K562 (cell line): Measurements from ENCODE around the gene HSPA1B. TPM values are rescaled to one million over a fixed set of nuclear protein-coding genes. Genes with fewer than 3 reads are reported as not detected.

ENCODE experiments used
- CXXC5 ChIP-seq: fragments of 250-450 bp; sonication (Bioruptor Pico); IDR thresholded peaks from 2 replicates; pipeline ENCODE4 v1.8.0; 2022; ENCODE audit warnings: inconsistent platforms, mild to moderate bottlenecking, moderate library complexity
- SMAD2 ChIP-seq: fragments of 150-350 bp; IDR thresholded peaks from 2 replicates; pipeline ENCODE4 v1.6.1; 2014; ENCODE audit warnings: low read depth, mild to moderate bottlenecking, low read length
- ZNF134 ChIP-seq: fragments of 250-450 bp; sonication (Bioruptor Pico); conservative IDR thresholded peaks from 2 replicates; pipeline ENCODE4 v1.4.0; 2020
- ZNF146 ChIP-seq: IDR thresholded peaks from one replicate; pipeline ENCODE4 v1.6.1; 2018; ENCODE audit warnings: missing compliant biosample characterization; ENCODE audit not compliant: unreplicated experiment
- ZNF785 ChIP-seq: fragments of 250-450 bp; sonication (Bioruptor Pico); IDR thresholded peaks from 2 replicates; pipeline ENCODE4 v1.4.0; 2020; ENCODE audit warnings: mild to moderate bottlenecking
- polyA plus RNA-seq, 8 experiments: library from polyadenylated mRNA; depleted of rRNA in 4 of 8; stranded (reverse) in 5 of 8; unstranded in 3 of 8; fragments of >200 nt; fragmentation: Nextera tagmentation in 2 of 8; fragmentation: Illumina TruSeq in 1 of 8; extraction: Ambion mirVana in 2 of 8; extraction: Trizol in 1 of 8; gene quantifications; 2 replicates each; pipeline versions ENCODE4 v1.2.1 to v1.2.3, GENCODE V29; 2011 to 2014; ENCODE audit warnings: inconsistent platforms in 1 of 8, missing spikeins in 1 of 8
- total RNA-seq, 7 experiments: library from RNA; depleted of rRNA in 6 of 7; stranded (reverse); fragments of >200 nt in 6 of 7; fragmentation: Illumina TruSeq in 2 of 7; extraction: Trizol in 2 of 7; gene quantifications; 2 replicates each; pipeline versions ENCODE4 v1.2.1 to v1.2.3, GENCODE V29; 2011 to 2021; ENCODE audit warnings: low replicate concordance in 1 of 7
- TF ChIP-seq, protein P1 (sequence below), 2 experiments: fragments of 450-650 bp in 1 of 2; sonication (generic) in 1 of 2; formaldehyde crosslinking in 1 of 2; IDR thresholded peaks; 2 replicates each; pipeline versions ENCODE4 v1.7.1 to v1.9.0; 2016 to 2022; ENCODE audit warnings: inconsistent platforms in 1 of 2, mild to moderate bottlenecking in 1 of 2, missing genetic modification reagents in 1 of 2

HSPA1B gene
- total and polyA plus RNA-seq, 9 of the 15 experiments (the other 6 are each of a cell fraction or from before 2014, with no cell fraction given), result 0.27 to 227 (median 51.2) TPM

GRCh38 chr6:31806470-31807272 lies 20.9 kb upstream of the HSPA1B start, which contains the start of gene LSM2 (continued):
- TF ChIP-seq, protein P1, sequence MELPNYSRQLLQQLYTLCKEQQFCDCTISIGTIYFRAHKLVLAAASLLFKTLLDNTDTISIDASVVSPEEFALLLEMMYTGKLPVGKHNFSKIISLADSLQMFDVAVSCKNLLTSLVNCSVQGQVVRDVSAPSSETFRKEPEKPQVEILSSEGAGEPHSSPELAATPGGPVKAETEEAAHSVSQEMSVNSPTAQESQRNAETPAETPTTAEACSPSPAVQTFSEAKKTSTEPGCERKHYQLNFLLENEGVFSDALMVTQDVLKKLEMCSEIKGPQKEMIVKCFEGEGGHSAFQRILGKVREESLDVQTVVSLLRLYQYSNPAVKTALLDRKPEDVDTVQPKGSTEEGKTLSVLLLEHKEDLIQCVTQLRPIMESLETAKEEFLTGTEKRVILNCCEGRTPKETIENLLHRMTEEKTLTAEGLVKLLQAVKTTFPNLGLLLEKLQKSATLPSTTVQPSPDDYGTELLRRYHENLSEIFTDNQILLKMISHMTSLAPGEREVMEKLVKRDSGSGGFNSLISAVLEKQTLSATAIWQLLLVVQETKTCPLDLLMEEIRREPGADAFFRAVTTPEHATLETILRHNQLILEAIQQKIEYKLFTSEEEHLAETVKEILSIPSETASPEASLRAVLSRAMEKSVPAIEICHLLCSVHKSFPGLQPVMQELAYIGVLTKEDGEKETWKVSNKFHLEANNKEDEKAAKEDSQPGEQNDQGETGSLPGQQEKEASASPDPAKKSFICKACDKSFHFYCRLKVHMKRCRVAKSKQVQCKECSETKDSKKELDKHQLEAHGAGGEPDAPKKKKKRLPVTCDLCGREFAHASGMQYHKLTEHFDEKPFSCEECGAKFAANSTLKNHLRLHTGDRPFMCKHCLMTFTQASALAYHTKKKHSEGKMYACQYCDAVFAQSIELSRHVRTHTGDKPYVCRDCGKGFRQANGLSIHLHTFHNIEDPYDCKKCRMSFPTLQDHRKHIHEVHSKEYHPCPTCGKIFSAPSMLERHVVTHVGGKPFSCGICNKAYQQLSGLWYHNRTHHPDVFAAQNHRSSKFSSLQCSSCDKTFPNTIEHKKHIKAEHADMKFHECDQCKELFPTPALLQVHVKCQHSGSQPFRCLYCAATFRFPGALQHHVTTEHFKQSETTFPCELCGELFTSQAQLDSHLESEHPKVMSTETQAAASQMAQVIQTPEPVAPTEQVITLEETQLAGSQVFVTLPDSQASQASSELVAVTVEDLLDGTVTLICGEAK (IDR thresholded peaks at IDR 0.05), result peak; percentile 73
- TF ChIP-seq, protein P1 (CRISPR knock-in tag; IDR thresholded peaks at IDR 0.05), result no peak
- TF ChIP-seq ZNF134 (CRISPR knock-in tag) (0 out of 2 replicates have a peak, but pooled peaks have one; percentile 8), SMAD2 (no peak), ZNF785 (no peak), ZNF146 (no peak), CXXC5 (CRISPR knock-in tag) (peak; percentile 94)
- TF ChIP-seq, all 486 proteins: peak for 231
